Measurements from ENCODE around the gene DNAJC30. TPM values are rescaled to one million over a fixed set of nuclear protein-coding genes. Genes with fewer than 3 reads are reported as not detected.
"Not testable (repeated sequence)": the region's sequence is repeated elsewhere in the genome, so short reads cannot be mapped to it uniquely, and the experiment has no call there.

Gene DNAJC30
- total RNA-seq, 1 experiment from 2014 or later, result 1.3 TPM

GRCh38 chr7:73683788-73684693 is 788 bp upstream of the DNAJC30 start:
- H3K36me3 ChIP-seq, result peaks cover 40% of the 10 kb centered on the region
- H3K9me3 ChIP-seq (replicated peaks), result no peaks in the 10 kb centered on the region
- DNase-seq (ENCODE audit: low read depth in 1 of 2, low spot score in 2 of 2), result peak in 1 of 2 experiments; percentile 17
- peaks cover 17% of the 10 kb centered on the region for H3K4me1 ChIP-seq (replicated peaks)
- H3K27ac ChIP-seq, result peak overlapping the region; percentile 20
- H3K4me3 ChIP-seq, result peak overlapping the region; percentile 88
- H3K27me3 ChIP-seq (replicated peaks), result no peaks in the 10 kb centered on the region

- H3K27ac ChIP-seq, result peak overlapping the region; percentile 49
- peaks cover 17% of the 10 kb centered on the region for H3K4me1 ChIP-seq (replicated peaks)
- peak overlapping the region; percentile 88 for H3K4me3 ChIP-seq
- no peak for DNase-seq (ENCODE audit: low read depth in 1 of 2, low spot score in 2 of 2)
- no peaks in the 10 kb centered on the region for H3K27me3 ChIP-seq (replicated peaks)
- H3K36me3 ChIP-seq, result peaks cover 46% of the 10 kb centered on the region
- H3K9me3 ChIP-seq (replicated peaks), result no peaks in the 10 kb centered on the region
Observed at GRCh38 chr7:73682745-73683055, 553 bp downstream of the DNAJC30 start.

- Histone ChIP-seq H3K27ac (no peak overlapping the region), H3K27me3 (replicated peaks) (no peaks in the 10 kb centered on the region), H3K4me3 (no peak overlapping the region), H3K9me3 (replicated peaks) (no peaks in the 10 kb centered on the region), H3K36me3 (peaks cover 37% of the 10 kb centered on the region), H3K4me1 (replicated peaks) (peaks cover 17% of the 10 kb centered on the region)
- DNase-seq (ENCODE audit: low read depth in 1 of 2, low spot score in 2 of 2), result no peak
Observed at GRCh38 chr7:73681031-73681430, 2.2 kb downstream of the DNAJC30 start.

- H3K27ac ChIP-seq, result no peak overlapping the region
- H3K27me3 ChIP-seq (replicated peaks), result no peaks in the 10 kb centered on the region
- peaks cover 37% of the 10 kb centered on the region for H3K36me3 ChIP-seq
- H3K9me3 ChIP-seq (replicated peaks), result no peaks in the 10 kb centered on the region
- no peak for DNase-seq (ENCODE audit: low read depth in 1 of 2, low spot score in 2 of 2)
- H3K4me1 ChIP-seq (replicated peaks), result peaks cover 17% of the 10 kb centered on the region
- no peak overlapping the region for H3K4me3 ChIP-seq
Observed at GRCh38 chr7:73680501-73680900, 2.8 kb downstream of the DNAJC30 start.

GRCh38 chr7:73679709-73680108 is 3.5 kb downstream of the DNAJC30 start:
- Histone ChIP-seq H3K27ac (no peak overlapping the region), H3K36me3 (peaks cover 37% of the 10 kb centered on the region), H3K27me3 (replicated peaks) (no peaks in the 10 kb centered on the region), H3K4me3 (no peak overlapping the region), H3K9me3 (replicated peaks) (no peaks in the 10 kb centered on the region), H3K4me1 (replicated peaks) (peaks cover 17% of the 10 kb centered on the region)
- no peak for DNase-seq (ENCODE audit: low read depth in 1 of 2, low spot score in 2 of 2)

GRCh38 chr7:73678862-73679261 is 4.4 kb downstream of the DNAJC30 start:
- peaks cover 37% of the 10 kb centered on the region for H3K36me3 ChIP-seq
- H3K4me1 ChIP-seq (replicated peaks), result peaks cover 17% of the 10 kb centered on the region
- no peak overlapping the region for H3K4me3 ChIP-seq
- no peak for DNase-seq (ENCODE audit: low read depth in 1 of 2, low spot score in 2 of 2)
- H3K27ac ChIP-seq, result no peak overlapping the region
- no peaks in the 10 kb centered on the region for H3K27me3 ChIP-seq (replicated peaks)
- H3K9me3 ChIP-seq (replicated peaks), result no peaks in the 10 kb centered on the region

GRCh38 chr7:73676062-73676461 is 7.2 kb downstream of the DNAJC30 start:
- H3K4me1 ChIP-seq (replicated peaks); H3K27me3 ChIP-seq (replicated peaks); H3K9me3 ChIP-seq (replicated peaks); H3K27ac ChIP-seq; H3K4me3 ChIP-seq; DNase-seq (ENCODE audit: low read depth in 1 of 2, low spot score in 2 of 2): not testable (repeated sequence)
- peaks cover 22% of the 10 kb centered on the region for H3K36me3 ChIP-seq

- H3K27ac ChIP-seq, result no peak overlapping the region
- H3K4me1 ChIP-seq (replicated peaks), result no peaks in the 10 kb centered on the region
- no peak overlapping the region for H3K4me3 ChIP-seq
- no peaks in the 10 kb centered on the region for H3K9me3 ChIP-seq (replicated peaks)
- H3K36me3 ChIP-seq, result peaks cover 18% of the 10 kb centered on the region
- H3K27me3 ChIP-seq (replicated peaks), result no peaks in the 10 kb centered on the region
- DNase-seq (ENCODE audit: low read depth in 1 of 2, low spot score in 2 of 2), result no peak
Observed at GRCh38 chr7:73674468-73675124, 8.7 kb downstream of the DNAJC30 start.

- Histone ChIP-seq H3K4me1 (replicated peaks) (peaks cover 10% of the 10 kb centered on the region), H3K36me3 (no peaks in the 10 kb centered on the region; the same call in 1 of the 2 replicates), H3K27ac (no peak overlapping the region), H3K27me3 (replicated peaks) (no peaks in the 10 kb centered on the region), H3K4me3 (no peak overlapping the region), H3K9me3 (replicated peaks) (no peaks in the 10 kb centered on the region)
- DNase-seq (ENCODE audit: low read depth in 1 of 2, low spot score in 2 of 2), result no peak
Observed at GRCh38 chr7:73671857-73672445, 11.3 kb downstream of the DNAJC30 start.

GRCh38 chr7:73671322-73671661 is 12.0 kb downstream of the DNAJC30 start:
- no peaks in the 10 kb centered on the region; the same call in 1 of the 2 replicates for H3K36me3 ChIP-seq
- no peaks in the 10 kb centered on the region for H3K9me3 ChIP-seq (replicated peaks)
- H3K4me1 ChIP-seq (replicated peaks), result peaks cover 10% of the 10 kb centered on the region
- DNase-seq (ENCODE audit: low read depth in 1 of 2, low spot score in 2 of 2), result no peak
- H3K27me3 ChIP-seq (replicated peaks), result no peaks in the 10 kb centered on the region
- H3K27ac ChIP-seq, result no peak overlapping the region
- no peak overlapping the region for H3K4me3 ChIP-seq

- H3K36me3 ChIP-seq, result no peaks in the 10 kb centered on the region; the same call in 1 of the 2 replicates
- H3K4me3 ChIP-seq, result no peak overlapping the region
- no peaks in the 10 kb centered on the region for H3K9me3 ChIP-seq (replicated peaks)
- no peaks in the 10 kb centered on the region for H3K27me3 ChIP-seq (replicated peaks)
- peaks cover 13% of the 10 kb centered on the region for H3K4me1 ChIP-seq (replicated peaks)
- H3K27ac ChIP-seq, result no peak overlapping the region
- DNase-seq (ENCODE audit: low read depth in 1 of 2, low spot score in 2 of 2), result no peak
Observed at GRCh38 chr7:73669858-73670385, 13.3 kb downstream of the DNAJC30 start.

GRCh38 chr7:73669288-73669701 is 14.0 kb downstream of the DNAJC30 start:
- Histone ChIP-seq H3K27ac (no peak overlapping the region), H3K27me3 (replicated peaks) (no peaks in the 10 kb centered on the region), H3K36me3 (no peaks in the 10 kb centered on the region; the same call in 1 of the 2 replicates), H3K4me1 (replicated peaks) (peaks cover 13% of the 10 kb centered on the region), H3K4me3 (no peak overlapping the region), H3K9me3 (replicated peaks) (no peaks in the 10 kb centered on the region)
- no peak for DNase-seq (ENCODE audit: low read depth in 1 of 2, low spot score in 2 of 2)

GRCh38 chr7:73668886-73669230 is 14.4 kb downstream of the DNAJC30 start:
- Histone ChIP-seq H3K4me3 (no peak overlapping the region), H3K36me3 (no peaks in the 10 kb centered on the region; the same call in 1 of the 2 replicates), H3K4me1 (replicated peaks) (peaks cover 13% of the 10 kb centered on the region), H3K9me3 (replicated peaks) (no peaks in the 10 kb centered on the region), H3K27ac (no peak overlapping the region), H3K27me3 (replicated peaks) (no peaks in the 10 kb centered on the region)
- DNase-seq (ENCODE audit: low read depth in 1 of 2, low spot score in 2 of 2), result no peak

All from SJSA1 (cell line).